ENCODE data around the gene NFIB. TPM values are rescaled to one million over a fixed set of nuclear protein-coding genes. Genes with fewer than 3 reads are reported as not detected.
A peak's percentile ranks its signal among the peaks of the same experiment; 100 is the strongest.

The NFIB gene
- polyA plus RNA-seq, 3 donors, result not detected

DNA sequence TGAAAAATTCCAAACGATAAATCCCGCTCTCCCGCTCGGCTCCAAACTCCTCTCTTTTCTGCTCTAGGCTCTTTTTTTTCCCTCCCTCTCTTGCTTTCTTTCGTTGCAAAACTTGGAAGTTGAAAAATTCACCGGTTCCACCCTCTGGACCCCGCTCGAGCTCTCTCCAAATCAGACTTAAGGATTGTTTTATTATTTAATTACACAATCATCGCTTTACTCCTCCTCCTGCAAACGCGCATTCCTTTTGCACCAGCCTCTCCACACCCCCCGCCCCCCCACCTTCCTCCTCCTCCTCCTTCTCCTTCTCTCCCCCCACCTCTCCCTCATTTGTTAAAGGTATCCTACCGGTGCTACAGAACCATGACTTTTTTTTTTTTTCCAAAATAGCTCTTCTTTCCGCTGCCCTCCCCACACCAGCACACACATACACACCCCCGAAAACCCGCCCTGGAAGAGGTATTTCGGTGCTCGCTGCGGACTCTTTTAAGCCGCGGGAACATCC, 535 bp upstream of the NFIB start:
- Histone ChIP-seq H3K9me3 (replicated peaks in 1 of 2; ENCODE audit: control insufficient read depth in 1 of 2, insufficient read depth in 1 of 2, low read length in 2 of 2) (peaks cover 0 to 28% of the 10 kb centered on the region in 2 donors), H3K27ac (ENCODE audit: low read depth in 1 of 2, low read length in 2 of 2) (no peak overlapping the region), H3K27me3 (ENCODE audit: control insufficient read depth in 2 of 2, insufficient read depth in 2 of 2, low read length in 2 of 2) (peaks cover 75 to 89% of the 10 kb centered on the region in 2 donors)

DNA sequence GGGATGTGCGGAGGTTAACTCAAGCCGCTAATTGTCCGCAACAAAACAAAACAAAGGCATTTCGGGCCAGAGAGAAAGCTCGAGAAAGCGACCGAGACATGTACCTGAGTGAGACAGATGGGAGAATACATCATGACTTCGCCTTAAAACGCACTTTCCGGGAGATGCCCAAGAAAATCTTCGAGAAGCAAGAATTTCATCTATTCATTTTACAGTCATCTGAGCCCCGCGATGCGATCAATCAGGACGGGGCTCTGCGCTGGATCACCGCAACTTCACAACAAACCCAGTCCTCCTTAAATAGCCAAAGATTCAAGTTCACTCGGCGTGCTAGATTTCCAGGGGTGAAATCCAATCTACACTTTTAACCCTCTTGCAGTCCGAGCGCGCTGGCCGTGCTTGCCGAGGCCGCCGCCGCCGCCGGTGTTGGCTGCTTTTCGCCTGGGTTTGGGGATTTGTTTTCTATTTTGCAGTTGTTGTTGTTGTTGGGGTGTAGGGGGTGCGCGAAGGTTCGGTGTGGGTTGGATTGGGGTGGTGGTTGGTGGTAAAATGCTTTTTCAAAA, 482 bp downstream of the NFIB start:
- H3K4me2 ChIP-seq (replicated peaks; ENCODE audit: extremely low read depth, low read length, poor library complexity, severe bottlenecking), result peak overlapping the region; percentile 44
- Mint-ChIP-seq H3K36me3 (peaks cover 6 to 9% of the 10 kb centered on the region in 2 donors), H3K4me3 (peak overlapping the region; percentile 52 to 90), H3K9me3 (peaks cover 0 to 36% (median 20%) of the 10 kb centered on the region in 7 donors), H3K27me3 (ENCODE audit: low read depth in 3 of 3) (peaks cover 56 to 83% (median 67%) of the 10 kb centered on the region in 3 donors), H3K27ac (peak overlapping the region in 1 of 7 donors; percentile 75), H3K4me1 (peaks cover 17% of the 10 kb centered on the region)
- H3K9me3 ChIP-seq (replicated peaks in 1 of 2; ENCODE audit: control insufficient read depth in 1 of 2, insufficient read depth in 1 of 2, low read length in 2 of 2), result peaks cover 0 to 28% of the 10 kb centered on the region in 2 donors
- H3K4me3 ChIP-seq (replicated peaks in 1 of 3; ENCODE audit: low read depth in 2 of 3, low read length in 3 of 3), result no peak overlapping the region
- no peaks in the 10 kb centered on the region for H3K36me3 ChIP-seq (replicated peaks in 1 of 2; ENCODE audit: control insufficient read depth in 1 of 2, insufficient read depth in 2 of 2, low read length in 2 of 2)
- peaks cover 9 to 21% of the 10 kb centered on the region in 2 donors for H3K4me1 ChIP-seq (ENCODE audit: control insufficient read depth in 1 of 2, insufficient read depth in 2 of 2, low read length in 2 of 2)
- no peak for DNase-seq
- peak overlapping the region; percentile 59 for H2AFZ ChIP-seq (ENCODE audit: insufficient read depth, low read depth, low read length, poor library complexity, severe bottlenecking)
- peaks cover 72 to 86% of the 10 kb centered on the region in 2 donors for H3K27me3 ChIP-seq (ENCODE audit: control insufficient read depth in 2 of 2, insufficient read depth in 2 of 2, low read length in 2 of 2)
- H3K79me2 ChIP-seq (ENCODE audit: insufficient read depth, low read length), result no peaks in the 10 kb centered on the region
- no peak overlapping the region for H3K27ac ChIP-seq (ENCODE audit: low read depth in 1 of 2, low read length in 2 of 2)
- H3K9ac ChIP-seq (ENCODE audit: insufficient read depth, low read length, poor library complexity, severe bottlenecking), result no peak overlapping the region
- WGBS (ENCODE audit: insufficient coverage), result 2% methylated on average over 25 of the region's 33 CpGs
- no peaks in the 10 kb centered on the region for H4K20me1 ChIP-seq (ENCODE audit: insufficient read depth, low read length)
- intact Hi-C loops (cut with micrococcal nuclease), result no loop called here
- TF ChIP-seq, protein P1, sequence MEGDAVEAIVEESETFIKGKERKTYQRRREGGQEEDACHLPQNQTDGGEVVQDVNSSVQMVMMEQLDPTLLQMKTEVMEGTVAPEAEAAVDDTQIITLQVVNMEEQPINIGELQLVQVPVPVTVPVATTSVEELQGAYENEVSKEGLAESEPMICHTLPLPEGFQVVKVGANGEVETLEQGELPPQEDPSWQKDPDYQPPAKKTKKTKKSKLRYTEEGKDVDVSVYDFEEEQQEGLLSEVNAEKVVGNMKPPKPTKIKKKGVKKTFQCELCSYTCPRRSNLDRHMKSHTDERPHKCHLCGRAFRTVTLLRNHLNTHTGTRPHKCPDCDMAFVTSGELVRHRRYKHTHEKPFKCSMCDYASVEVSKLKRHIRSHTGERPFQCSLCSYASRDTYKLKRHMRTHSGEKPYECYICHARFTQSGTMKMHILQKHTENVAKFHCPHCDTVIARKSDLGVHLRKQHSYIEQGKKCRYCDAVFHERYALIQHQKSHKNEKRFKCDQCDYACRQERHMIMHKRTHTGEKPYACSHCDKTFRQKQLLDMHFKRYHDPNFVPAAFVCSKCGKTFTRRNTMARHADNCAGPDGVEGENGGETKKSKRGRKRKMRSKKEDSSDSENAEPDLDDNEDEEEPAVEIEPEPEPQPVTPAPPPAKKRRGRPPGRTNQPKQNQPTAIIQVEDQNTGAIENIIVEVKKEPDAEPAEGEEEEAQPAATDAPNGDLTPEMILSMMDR (IDR thresholded peaks at IDR 0.05), result no peak

More for the DNA sequence above, 535 bp upstream of the NFIB start:
- Mint-ChIP-seq H3K27ac (no peak overlapping the region), H3K36me3 (peaks cover 6 to 9% of the 10 kb centered on the region in 2 donors), H3K9me3 (peaks cover 0 to 36% (median 20%) of the 10 kb centered on the region in 7 donors), H3K4me3 (peak overlapping the region; percentile 72 to 94), H3K27me3 (ENCODE audit: low read depth in 3 of 3) (peaks cover 63 to 87% (median 71%) of the 10 kb centered on the region in 3 donors), H3K4me1 (peaks cover 17% of the 10 kb centered on the region)
- Histone ChIP-seq H3K9ac (ENCODE audit: insufficient read depth, low read length, poor library complexity, severe bottlenecking) (no peak overlapping the region), H3K79me2 (ENCODE audit: insufficient read depth, low read length) (no peaks in the 10 kb centered on the region), H4K20me1 (ENCODE audit: insufficient read depth, low read length) (no peaks in the 10 kb centered on the region), H2AFZ (ENCODE audit: insufficient read depth, low read depth, low read length, poor library complexity, severe bottlenecking) (peak overlapping the region; percentile 61), H3K4me3 (replicated peaks in 1 of 3; ENCODE audit: low read depth in 2 of 3, low read length in 3 of 3) (peak overlapping the region in 2 of 3 experiments; percentile 7 to 60), H3K36me3 (replicated peaks in 1 of 2; ENCODE audit: control insufficient read depth in 1 of 2, insufficient read depth in 2 of 2, low read length in 2 of 2) (no peaks in the 10 kb centered on the region), H3K4me1 (ENCODE audit: control insufficient read depth in 1 of 2, insufficient read depth in 2 of 2, low read length in 2 of 2) (peaks cover 9 to 21% of the 10 kb centered on the region in 2 donors), H3K4me2 (replicated peaks; ENCODE audit: extremely low read depth, low read length, poor library complexity, severe bottlenecking) (peak overlapping the region; percentile 64)
- DNase-seq, result no peak
- under 1% methylated on average over 14 of the region's 21 CpGs for WGBS (ENCODE audit: insufficient coverage)
- intact Hi-C loops (cut with micrococcal nuclease), result no loop called here
- TF ChIP-seq, protein P1 (IDR thresholded peaks at IDR 0.05), result no peak

Data from CD14-positive monocyte (primary cell).